Activated naive CD4-positive, alpha-beta T cell treated with anti-CD3 and anti-CD28 coated beads, Interleukin-2, amount 50 U/mL, for 24 hours (primary cell): Measurements from ENCODE around the gene SGCD.

Experiments
- H3K27ac Mint-ChIP-seq: one replicate; pipeline ENCODE4 v1.8.0; 2021; ENCODE audit warnings: mild to moderate bottlenecking, mixed read lengths
- H3K27me3 Mint-ChIP-seq: one replicate; pipeline ENCODE4 v1.8.0; 2021; ENCODE audit warnings: mixed read lengths
- H3K36me3 Mint-ChIP-seq: one replicate; pipeline ENCODE4 v1.8.0; 2021; ENCODE audit warnings: mixed read lengths
- H3K4me1 Mint-ChIP-seq: one replicate; pipeline ENCODE4 v1.8.0; 2021; ENCODE audit warnings: mixed read lengths
- H3K4me3 Mint-ChIP-seq: one replicate; pipeline ENCODE4 v1.8.0; 2021; ENCODE audit warnings: mild to moderate bottlenecking, mixed read lengths
- H3K9me3 Mint-ChIP-seq: one replicate; pipeline ENCODE4 v1.8.0; 2021; ENCODE audit warnings: mixed read lengths

Gene SGCD

DNA sequence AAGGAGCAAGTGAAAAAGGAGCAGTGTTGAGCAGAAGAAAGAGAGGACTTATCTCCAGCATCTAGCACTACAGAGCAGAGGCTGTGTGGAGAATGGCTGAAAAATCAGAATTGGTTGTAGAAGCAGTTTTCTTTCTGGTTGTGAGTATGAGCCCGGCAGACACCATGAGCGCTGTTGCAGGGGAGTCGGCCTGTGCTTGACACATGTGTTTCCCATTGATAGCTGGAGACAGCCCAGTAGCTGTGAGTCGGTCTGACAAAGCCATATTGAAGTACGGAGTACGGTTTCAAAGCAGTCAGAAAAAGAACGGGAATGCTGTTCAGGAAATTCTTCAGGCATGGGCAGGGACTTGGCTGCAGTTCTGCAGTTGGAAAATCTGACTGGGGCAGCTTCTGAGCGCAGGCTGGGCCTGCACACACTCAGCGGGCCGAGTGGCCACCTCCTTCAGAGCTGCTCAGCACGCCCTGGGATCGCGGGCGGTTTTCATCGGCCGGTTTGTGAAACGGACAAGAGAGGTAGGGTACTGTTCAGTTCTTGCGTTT, at the start of gene SGCD:
TSS of gene SGCD (plus strand) at position 447 of the 542 bp plus-strand sequence.
- no peak within 1 kb of the TSS for H3K4me3 Mint-ChIP-seq
- H3K9me3 Mint-ChIP-seq, result no peaks in the 10 kb centered on the region
- peaks cover 23% of the 10 kb centered on the region for H3K27me3 Mint-ChIP-seq
- no peaks in the 10 kb centered on the region for H3K36me3 Mint-ChIP-seq
- H3K27ac Mint-ChIP-seq, result no peak within 1 kb of the TSS
- H3K4me1 Mint-ChIP-seq, result no peaks in the 10 kb centered on the region

GRCh38 chr5:156277290-156277689, 49.7 kb upstream of the SGCD start:
- no peaks in the 10 kb centered on the region for H3K4me1 Mint-ChIP-seq
- H3K27ac Mint-ChIP-seq, result no peak overlapping the region
- no peaks in the 10 kb centered on the region for H3K36me3 Mint-ChIP-seq
- peaks cover 5% of the 10 kb centered on the region for H3K27me3 Mint-ChIP-seq
- H3K9me3 Mint-ChIP-seq, result no peaks in the 10 kb centered on the region
- no peak overlapping the region for H3K4me3 Mint-ChIP-seq

DNA sequence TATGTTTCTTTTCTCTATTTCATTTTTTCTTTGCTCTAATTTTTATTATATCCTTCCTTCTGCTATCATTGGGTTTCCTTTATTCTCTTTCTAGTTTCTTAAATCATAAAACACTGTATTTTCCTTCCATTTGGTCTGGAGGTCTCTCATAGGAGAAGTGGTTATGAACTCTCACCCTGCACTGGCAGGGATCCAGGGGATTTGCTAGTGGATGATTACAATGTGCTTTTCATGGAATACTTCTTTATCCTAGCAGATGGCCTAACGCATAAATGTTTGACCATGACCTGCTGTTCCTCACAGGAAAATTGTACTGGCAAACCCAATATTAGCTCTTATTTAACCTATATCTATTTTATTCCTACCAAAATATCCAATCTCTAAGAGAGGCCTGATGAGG, 31.5 kb upstream of the SGCD start:
- H3K36me3 Mint-ChIP-seq, result no peaks in the 10 kb centered on the region
- H3K4me3 Mint-ChIP-seq, result no peak overlapping the region

DNA sequence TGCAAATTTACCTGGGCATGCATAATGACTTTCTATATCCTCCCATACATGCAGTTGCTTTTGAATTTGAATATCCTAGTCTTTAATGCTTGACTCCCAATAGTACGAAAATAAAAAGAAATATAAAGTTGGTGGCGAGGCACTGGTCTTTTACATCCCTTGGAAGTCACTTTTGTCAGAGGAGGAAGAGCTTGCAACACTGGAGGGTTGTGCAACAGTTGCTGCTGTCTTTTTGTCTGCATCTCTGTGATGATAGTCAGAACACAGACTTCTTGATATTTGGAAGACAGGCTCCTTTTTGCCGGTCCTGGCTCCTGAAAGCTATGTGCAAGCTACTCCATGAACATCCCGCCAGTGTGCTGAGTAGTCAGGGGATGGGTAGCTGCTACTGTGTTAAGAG, 16.8 kb upstream of the SGCD start:
- Mint-ChIP-seq H3K27me3 (peaks cover 1% of the 10 kb centered on the region), H3K4me3 (no peak overlapping the region), H3K9me3 (peaks cover 11% of the 10 kb centered on the region), H3K36me3 (no peaks in the 10 kb centered on the region), H3K4me1 (no peaks in the 10 kb centered on the region), H3K27ac (no peak overlapping the region)

More for the DNA sequence above, 31.5 kb upstream of the SGCD start:
- Mint-ChIP-seq H3K27me3 (no peaks in the 10 kb centered on the region), H3K9me3 (peaks cover 10% of the 10 kb centered on the region), H3K4me1 (no peaks in the 10 kb centered on the region), H3K27ac (no peak overlapping the region)

- H3K36me3 Mint-ChIP-seq, result no peaks in the 10 kb centered on the region
- H3K4me3 Mint-ChIP-seq, result no peak overlapping the region
- H3K4me1 Mint-ChIP-seq, result no peaks in the 10 kb centered on the region
- H3K27ac Mint-ChIP-seq, result no peak overlapping the region
- peaks cover 4% of the 10 kb centered on the region for H3K27me3 Mint-ChIP-seq
- H3K9me3 Mint-ChIP-seq, result peaks cover 11% of the 10 kb centered on the region
Observed at GRCh38 chr5:156312897-156313694, 13.9 kb upstream of the SGCD start.

GRCh38 chr5:156314416-156314815, 12.5 kb upstream of the SGCD start:
- H3K4me1 Mint-ChIP-seq, result no peaks in the 10 kb centered on the region
- no peak overlapping the region for H3K27ac Mint-ChIP-seq
- H3K36me3 Mint-ChIP-seq, result no peaks in the 10 kb centered on the region
- H3K4me3 Mint-ChIP-seq, result no peak overlapping the region
- H3K9me3 Mint-ChIP-seq, result peaks cover 5% of the 10 kb centered on the region
- H3K27me3 Mint-ChIP-seq, result peaks cover 4% of the 10 kb centered on the region

DNA sequence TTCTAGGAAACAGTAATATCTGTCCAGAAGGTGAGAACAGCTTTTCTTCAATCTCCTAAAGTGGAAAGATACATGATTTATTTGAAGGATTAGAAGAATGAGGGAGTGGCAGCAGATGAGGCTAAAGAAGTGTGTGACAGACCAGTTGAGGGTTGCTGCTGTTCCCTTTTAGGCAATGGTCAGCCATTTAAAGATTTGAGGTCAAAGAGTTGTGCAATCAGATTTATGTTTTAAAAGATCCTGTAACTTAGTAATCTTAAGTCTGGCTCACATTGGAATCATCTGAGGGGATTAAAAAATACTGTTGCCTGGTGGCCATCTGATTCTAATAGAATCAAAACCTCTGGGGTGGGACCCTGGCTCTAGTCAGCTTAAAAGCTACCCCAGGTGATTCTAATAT, 4.3 kb upstream of the SGCD start:
- Mint-ChIP-seq H3K36me3 (no peaks in the 10 kb centered on the region), H3K27me3 (peaks cover 14% of the 10 kb centered on the region), H3K9me3 (no peaks in the 10 kb centered on the region), H3K4me1 (no peaks in the 10 kb centered on the region), H3K4me3 (no peak overlapping the region), H3K27ac (no peak overlapping the region)

DNA sequence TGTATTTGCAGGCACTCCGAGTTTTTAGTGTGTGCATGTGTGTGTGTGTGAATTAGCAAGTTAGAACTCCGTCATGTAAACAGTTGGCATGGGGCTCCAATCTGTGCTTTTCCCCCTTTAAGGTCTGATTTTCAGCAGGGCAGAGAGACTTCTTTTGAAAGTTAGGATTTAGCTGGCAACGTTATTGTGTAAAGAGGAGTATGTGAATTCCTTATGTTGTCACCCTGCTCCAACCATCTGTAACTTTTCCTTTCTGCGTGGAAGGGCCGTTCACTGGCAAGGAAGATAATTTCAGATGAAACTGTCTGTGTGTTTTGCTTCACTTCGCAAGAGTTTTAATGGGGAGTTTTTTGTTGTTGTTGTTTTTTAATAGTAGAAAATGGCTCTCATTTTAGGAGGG, 332 bp downstream of the SGCD start:
- H3K27ac Mint-ChIP-seq, result no peak overlapping the region
- no peaks in the 10 kb centered on the region for H3K36me3 Mint-ChIP-seq
- peaks cover 23% of the 10 kb centered on the region for H3K27me3 Mint-ChIP-seq
- no peak overlapping the region for H3K4me3 Mint-ChIP-seq
- H3K9me3 Mint-ChIP-seq, result no peaks in the 10 kb centered on the region
- H3K4me1 Mint-ChIP-seq, result no peaks in the 10 kb centered on the region

GRCh38 chr5:156328161-156328560, 1.2 kb downstream of the SGCD start:
- Mint-ChIP-seq H3K27me3 (peaks cover 23% of the 10 kb centered on the region), H3K36me3 (no peaks in the 10 kb centered on the region), H3K9me3 (no peaks in the 10 kb centered on the region), H3K4me1 (no peaks in the 10 kb centered on the region), H3K27ac (no peak overlapping the region), H3K4me3 (no peak overlapping the region)

- Mint-ChIP-seq H3K27ac (no peak overlapping the region), H3K27me3 (peaks cover 20% of the 10 kb centered on the region), H3K4me3 (no peak overlapping the region), H3K36me3 (no peaks in the 10 kb centered on the region), H3K4me1 (no peaks in the 10 kb centered on the region), H3K9me3 (no peaks in the 10 kb centered on the region)
Observed at GRCh38 chr5:156328766-156329165, 1.8 kb downstream of the SGCD start.

- Mint-ChIP-seq H3K36me3 (no peaks in the 10 kb centered on the region), H3K9me3 (no peaks in the 10 kb centered on the region), H3K4me1 (no peaks in the 10 kb centered on the region), H3K4me3 (no peak overlapping the region), H3K27ac (no peak overlapping the region), H3K27me3 (peaks cover 20% of the 10 kb centered on the region)
Observed at GRCh38 chr5:156329171-156329611, 2.2 kb downstream of the SGCD start.

- peaks cover 20% of the 10 kb centered on the region for H3K27me3 Mint-ChIP-seq
Observed at GRCh38 chr5:156330141-156330870, 3.3 kb downstream of the SGCD start.

GRCh38 chr5:156331181-156331580, 4.2 kb downstream of the SGCD start:
- Mint-ChIP-seq H3K36me3 (no peaks in the 10 kb centered on the region), H3K27me3 (peaks cover 18% of the 10 kb centered on the region), H3K9me3 (no peaks in the 10 kb centered on the region), H3K27ac (no peak overlapping the region), H3K4me1 (no peaks in the 10 kb centered on the region), H3K4me3 (no peak overlapping the region)

More at GRCh38 chr5:156330141-156330870, 3.3 kb downstream of the SGCD start:
- H3K36me3 Mint-ChIP-seq, result no peaks in the 10 kb centered on the region
- no peak overlapping the region for H3K27ac Mint-ChIP-seq
- no peak overlapping the region for H3K4me3 Mint-ChIP-seq
- H3K9me3 Mint-ChIP-seq, result no peaks in the 10 kb centered on the region
- H3K4me1 Mint-ChIP-seq, result no peaks in the 10 kb centered on the region

DNA sequence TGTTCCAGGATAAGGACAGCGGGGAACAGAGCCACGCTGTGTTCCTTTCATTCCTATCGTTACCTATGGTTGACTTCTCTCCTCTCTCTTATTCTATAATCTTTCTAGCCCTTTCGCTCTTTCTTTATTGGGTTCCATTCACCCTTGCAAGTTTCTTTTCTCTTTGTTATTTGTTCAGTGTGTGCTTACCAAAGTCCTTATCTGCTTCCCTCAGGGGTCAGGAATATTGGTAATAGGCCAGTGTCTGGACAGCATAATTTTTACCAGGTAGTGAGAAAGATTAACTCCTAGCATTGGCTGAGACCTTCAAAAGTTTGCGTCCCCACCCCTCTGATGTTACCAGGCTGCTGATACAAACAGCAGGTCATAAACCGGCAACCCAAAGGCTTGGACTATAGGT, 4.9 kb downstream of the SGCD start:
- H3K27ac Mint-ChIP-seq, result no peak overlapping the region
- no peaks in the 10 kb centered on the region for H3K9me3 Mint-ChIP-seq
- H3K36me3 Mint-ChIP-seq, result no peaks in the 10 kb centered on the region
- H3K4me1 Mint-ChIP-seq, result no peaks in the 10 kb centered on the region
- peaks cover 13% of the 10 kb centered on the region for H3K27me3 Mint-ChIP-seq
- H3K4me3 Mint-ChIP-seq, result no peak overlapping the region

DNA sequence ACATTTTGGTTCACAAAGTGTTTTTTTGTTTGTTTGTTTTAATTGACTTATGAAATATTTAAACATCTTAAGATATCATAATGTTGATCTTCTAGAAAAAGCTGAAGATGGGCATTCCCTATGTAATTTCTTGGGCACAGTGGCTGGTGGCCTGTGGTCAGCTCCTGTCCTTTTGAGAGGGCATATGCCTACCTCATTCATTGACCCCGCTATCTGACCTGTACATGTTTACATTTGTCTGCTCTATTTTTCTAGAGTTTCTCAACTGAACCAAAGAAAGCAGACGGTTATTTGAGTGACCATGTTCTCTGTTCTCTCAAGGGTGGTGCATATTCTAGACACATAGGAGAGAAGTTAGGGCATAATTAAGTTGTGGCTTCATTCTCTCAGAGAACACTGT, 5.3 kb downstream of the SGCD start:
- Mint-ChIP-seq H3K4me1 (no peaks in the 10 kb centered on the region), H3K9me3 (no peaks in the 10 kb centered on the region), H3K27ac (no peak overlapping the region), H3K4me3 (no peak overlapping the region), H3K36me3 (no peaks in the 10 kb centered on the region), H3K27me3 (peaks cover 13% of the 10 kb centered on the region)
